Activated CD4-positive, alpha-beta T cell treated with anti-CD3 and anti-CD28 coated beads, Interleukin-2, amount 50 U/mL, for 48 hours (primary cell): ENCODE data around the gene H2AZ1.

Experiments
- DNase-seq, 2 experiments: peaks; one replicate each; pipeline ENCODE4 v3.0.0-alpha.2; 2020

H2AZ1 gene

DNA sequence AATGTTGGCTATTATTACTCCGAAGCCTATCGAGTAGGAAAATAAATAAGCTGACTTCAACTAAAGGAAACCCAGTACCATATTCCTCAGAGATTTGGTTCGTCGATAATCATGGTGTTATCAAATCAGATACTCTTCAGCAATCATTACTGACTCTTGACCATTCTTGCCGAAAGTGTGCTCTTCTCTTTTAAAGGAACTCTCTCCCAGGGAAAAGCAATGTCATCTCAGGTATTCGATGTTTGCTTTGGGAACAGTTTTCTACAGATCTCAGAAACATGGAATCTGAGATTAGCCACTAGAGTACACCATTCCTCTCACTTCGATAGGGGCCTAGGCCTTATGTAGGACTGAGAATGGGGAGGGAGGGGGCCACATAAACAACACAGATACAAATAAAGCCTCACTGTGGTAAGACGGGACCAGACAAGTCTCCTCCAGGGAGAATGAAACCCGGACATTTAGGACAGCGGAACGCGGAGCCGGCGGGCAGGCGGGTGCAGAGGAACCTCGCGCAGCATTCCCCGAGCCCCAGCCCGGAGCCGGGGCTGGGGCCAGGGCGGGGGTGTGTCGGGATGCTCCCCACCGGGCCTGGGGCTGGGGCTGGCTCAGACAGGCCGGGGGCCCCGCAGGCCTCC, 4.2 kb downstream of the H2AZ1 start:
- DNase-seq, result no peak

DNA sequence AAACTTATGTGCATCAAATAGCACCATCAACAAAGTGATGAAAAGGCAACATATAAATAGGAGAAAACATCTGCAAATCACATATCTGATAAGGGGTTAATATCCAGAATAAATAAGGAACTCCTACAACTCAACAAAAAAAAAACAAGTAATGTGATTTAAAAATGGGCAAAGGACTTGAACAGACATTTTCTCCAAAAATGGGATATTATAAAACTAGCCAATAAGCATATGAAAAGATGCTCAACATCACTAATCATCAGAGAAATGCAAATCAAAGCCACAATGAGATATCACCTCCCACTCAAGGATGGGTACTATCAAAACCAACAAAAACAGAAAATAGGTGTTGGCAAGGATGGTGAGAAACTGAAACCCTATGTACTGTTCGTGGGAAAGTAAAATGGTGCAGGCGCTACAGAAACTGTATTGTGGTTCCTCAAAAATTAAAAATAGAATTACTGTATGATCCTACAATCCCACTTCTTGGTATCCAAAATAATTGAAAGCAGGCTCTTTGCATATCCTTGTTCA, 6.1 kb downstream of the H2AZ1 start:
- no peak for DNase-seq

DNA sequence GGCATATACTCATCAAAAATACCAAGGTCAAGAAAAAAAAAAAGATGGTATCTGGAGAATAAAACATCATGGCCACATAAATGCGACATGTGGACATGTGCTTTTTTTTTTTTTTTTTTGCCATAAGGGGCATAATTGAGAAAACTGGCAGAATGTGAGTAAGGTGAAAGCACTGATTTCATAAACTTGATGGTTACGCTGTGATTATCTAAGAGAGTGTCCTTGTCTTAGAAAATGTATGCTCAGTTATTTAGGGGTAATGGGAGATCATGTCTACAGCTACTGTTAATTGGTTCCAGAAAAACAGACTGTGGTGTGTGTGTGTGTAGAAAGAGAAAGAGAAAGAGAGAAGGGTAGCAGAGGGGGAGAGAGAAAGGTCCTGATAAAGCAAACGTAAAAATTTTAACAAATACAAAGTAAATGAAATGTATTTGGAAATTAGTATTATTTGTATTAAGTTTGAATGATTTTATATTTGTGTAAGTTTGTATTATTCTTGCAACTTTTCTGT, 11.8 kb downstream of the H2AZ1 start:
- DNase-seq, result no peak

DNA sequence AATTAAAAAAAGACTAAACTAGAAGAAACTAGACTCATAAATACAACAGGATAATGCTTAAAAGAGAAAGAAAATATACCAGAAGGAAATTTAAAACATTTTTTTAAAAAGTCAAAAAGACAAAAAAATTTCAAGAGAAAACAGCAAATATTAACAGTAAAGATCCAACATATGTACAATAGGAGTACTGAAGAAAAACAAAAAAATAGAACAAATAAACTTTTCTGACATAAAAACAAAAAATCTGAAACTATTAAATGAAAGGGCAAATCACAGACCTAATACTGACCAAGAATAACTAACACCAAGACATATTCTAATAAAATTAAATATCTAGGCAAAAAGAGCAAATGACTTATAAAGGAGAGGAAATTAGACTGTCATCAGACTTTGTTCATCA, 15.2 kb downstream of the H2AZ1 start:
- no peak for DNase-seq

DNA sequence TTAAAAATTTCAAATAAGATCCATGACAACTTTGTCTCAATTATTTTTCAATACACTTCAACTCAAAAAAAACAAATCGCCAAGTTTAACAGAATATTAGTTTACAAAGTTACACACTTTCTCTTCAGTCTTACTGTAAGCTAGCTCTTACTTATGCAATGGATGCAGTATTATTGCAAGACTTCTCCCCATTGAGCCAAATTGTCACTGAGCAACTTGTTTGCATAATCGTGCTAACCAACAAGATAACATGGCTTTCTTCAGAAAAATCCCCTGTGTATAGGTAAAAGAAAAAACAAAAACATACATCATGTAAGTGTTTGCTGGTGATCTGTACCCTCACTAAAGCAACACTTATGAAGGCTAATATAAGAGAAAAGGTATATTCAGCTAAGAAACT, 22.5 kb downstream of the H2AZ1 start:
- no peak for DNase-seq

DNA sequence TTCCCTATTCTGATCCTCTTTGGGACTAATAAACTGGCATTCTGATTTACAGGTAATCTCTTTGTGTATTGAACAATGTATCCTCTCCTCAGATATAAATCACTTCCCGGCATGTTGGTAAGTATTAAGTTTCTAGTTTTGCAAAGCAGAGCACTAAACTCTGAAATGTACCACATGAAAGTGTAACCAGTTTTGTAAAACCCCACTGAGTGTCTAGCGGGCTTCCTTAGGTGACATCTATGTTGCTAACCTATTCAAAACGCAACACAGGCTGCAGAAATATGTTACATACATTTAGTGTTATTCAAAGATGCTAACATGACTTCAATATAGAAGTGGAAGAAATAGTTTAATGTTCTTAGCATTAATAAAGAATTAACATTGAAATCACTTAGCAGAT, 28.9 kb downstream of the H2AZ1 start:
- DNase-seq, result no peak

DNA sequence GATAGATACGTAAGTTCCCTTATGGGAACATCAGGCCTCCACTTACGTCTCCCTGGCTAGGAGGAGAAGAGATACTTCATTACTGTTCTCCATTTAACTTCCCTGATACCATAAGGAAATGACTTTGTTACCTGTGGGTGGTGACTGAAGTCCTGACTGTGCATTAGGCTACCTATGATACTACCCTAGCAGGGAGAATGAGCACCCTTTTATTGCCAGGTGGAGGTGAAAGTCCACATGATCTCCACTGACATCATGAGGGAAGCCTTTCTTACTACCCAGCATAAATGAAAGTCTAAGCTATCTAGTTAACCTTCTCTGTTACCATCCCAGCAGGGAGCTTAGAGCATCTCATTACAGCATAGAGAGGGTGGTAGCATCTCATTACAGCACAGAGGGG, 31.4 kb downstream of the H2AZ1 start:
- no peak for DNase-seq

DNA sequence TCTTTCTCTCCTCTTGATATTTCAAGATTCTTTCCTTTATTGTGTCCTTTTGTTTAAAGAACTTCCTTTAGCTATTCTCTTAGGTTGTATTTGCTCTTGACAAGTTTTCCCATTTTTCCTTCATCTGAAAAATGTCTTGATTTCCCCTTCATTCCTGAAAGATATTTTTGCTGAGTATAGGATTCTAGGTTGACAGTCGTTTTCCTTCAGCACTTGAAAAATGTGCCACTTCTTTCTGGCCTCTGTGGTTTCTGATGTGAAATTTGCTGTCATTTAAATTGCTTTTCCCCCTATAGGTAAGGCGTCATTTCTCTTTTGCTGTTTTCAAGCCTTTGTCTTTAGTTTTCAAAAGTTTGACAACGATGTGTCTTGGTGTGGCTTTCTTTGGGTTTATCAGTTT, 32.5 kb downstream of the H2AZ1 start:
- DNase-seq, result no peak

DNA sequence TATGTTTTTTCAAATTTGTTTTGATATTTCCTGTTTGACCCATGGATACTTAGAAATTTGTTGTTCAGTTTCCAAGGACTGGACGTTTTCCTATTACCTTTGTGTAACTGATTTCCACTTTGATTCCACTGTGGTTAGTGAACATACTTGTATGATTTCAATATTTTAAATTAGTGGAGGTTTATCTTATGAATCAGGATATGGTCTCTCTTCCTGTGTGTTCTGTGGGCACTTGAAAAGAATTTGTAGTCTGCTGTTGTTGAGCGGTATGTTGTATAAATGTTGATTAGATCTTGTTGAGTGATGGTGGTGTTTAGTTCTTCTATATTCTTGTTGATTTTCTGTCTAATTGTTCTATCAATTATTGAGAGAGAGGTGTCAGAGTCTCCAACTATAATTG, 34.6 kb downstream of the H2AZ1 start:
- no peak for DNase-seq
